Measurements from ENCODE around the gene HSF5. TPM values are rescaled to one million over a fixed set of nuclear protein-coding genes. Genes with fewer than 3 reads are reported as not detected.

Gene HSF5
- total RNA-seq, 1 experiment from 2014 or later, result not detected

GRCh38 chr17:58375811-58376210 lies 112.4 kb downstream of the HSF5 start:
- no peak for TF ChIP-seq CTCF (IDR thresholded peaks at IDR 0.05; ENCODE audit: unreplicated experiment)
- ChIA-PET CTCF (no interaction called here), POLR2A (interaction anchor here (0.7 to 1.0 kb wide), 3 partner anchors 36 to 255 kb away, joined by 3 read pairs; no protein-coding TSS in a partner anchor)
- H3K4me3 Mint-ChIP-seq (ENCODE audit: unreplicated experiment), result no peak overlapping the region
- H3K9me3 Mint-ChIP-seq (ENCODE audit: unreplicated experiment), result no peaks in the 10 kb centered on the region
- no peaks in the 10 kb centered on the region for H3K4me1 Mint-ChIP-seq (ENCODE audit: insufficient read depth, unreplicated experiment)
- DNase-seq (ENCODE audit: unreplicated experiment), result no peak
- no TSS peak for BruUV-seq (replicated peaks)
- no peaks in the 10 kb centered on the region for H3K27me3 Mint-ChIP-seq (ENCODE audit: insufficient read depth, unreplicated experiment)
- intact Hi-C loops (cut with micrococcal nuclease), result no loop called here
- H3K36me3 Mint-ChIP-seq (ENCODE audit: insufficient read depth, unreplicated experiment), result no peaks in the 10 kb centered on the region
- no peak overlapping the region for H3K27ac Mint-ChIP-seq (ENCODE audit: low read depth, unreplicated experiment)

- TF ChIP-seq CTCF (IDR thresholded peaks at IDR 0.05; ENCODE audit: unreplicated experiment), result no peak
- Mint-ChIP-seq H3K4me3 (ENCODE audit: unreplicated experiment) (no peak overlapping the region), H3K9me3 (ENCODE audit: unreplicated experiment) (no peaks in the 10 kb centered on the region), H3K27me3 (ENCODE audit: insufficient read depth, unreplicated experiment) (no peaks in the 10 kb centered on the region), H3K36me3 (ENCODE audit: insufficient read depth, unreplicated experiment) (no peaks in the 10 kb centered on the region), H3K27ac (ENCODE audit: low read depth, unreplicated experiment) (no peak overlapping the region), H3K4me1 (ENCODE audit: insufficient read depth, unreplicated experiment) (no peaks in the 10 kb centered on the region)
- CTCF ChIA-PET, result interaction anchor here (0.6 to 1.3 kb wide), 2 partner anchors 22 to 659 kb away, joined by 4 to 6 read pairs; no protein-coding TSS in a partner anchor
- POLR2A ChIA-PET, result interaction anchor here (1.0 kb wide), 1 partner anchor 13 kb away, joined by 3 read pairs; no protein-coding TSS in a partner anchor
- DNase-seq (ENCODE audit: unreplicated experiment), result no peak
- intact Hi-C loops (cut with micrococcal nuclease), result no loop called here
- no TSS peak for BruUV-seq (replicated peaks)
Observed at GRCh38 chr17:58375256-58375655, 113.0 kb downstream of the HSF5 start.

- no peak for DNase-seq (ENCODE audit: unreplicated experiment)
- CTCF ChIA-PET, result interaction anchor here (0.6 kb wide), 1 partner anchor 516 kb away, joined by 3 read pairs; no protein-coding TSS in a partner anchor
- no peak overlapping the region for H3K4me3 Mint-ChIP-seq (ENCODE audit: unreplicated experiment)
- no peaks in the 10 kb centered on the region for H3K9me3 Mint-ChIP-seq (ENCODE audit: unreplicated experiment)
- no TSS peak for BruUV-seq (replicated peaks)
- H3K27ac Mint-ChIP-seq (ENCODE audit: low read depth, unreplicated experiment), result no peak overlapping the region
- POLR2A ChIA-PET, result no interaction called here
- H3K36me3 Mint-ChIP-seq (ENCODE audit: insufficient read depth, unreplicated experiment), result no peaks in the 10 kb centered on the region
- H3K27me3 Mint-ChIP-seq (ENCODE audit: insufficient read depth, unreplicated experiment), result no peaks in the 10 kb centered on the region
- peaks cover 5% of the 10 kb centered on the region for H3K4me1 Mint-ChIP-seq (ENCODE audit: insufficient read depth, unreplicated experiment)
- no peak for TF ChIP-seq CTCF (IDR thresholded peaks at IDR 0.05; ENCODE audit: unreplicated experiment)
- intact Hi-C loops (cut with micrococcal nuclease), result no loop called here
Observed at GRCh38 chr17:58373923-58374322, 114.3 kb downstream of the HSF5 start.

GRCh38 chr17:58373003-58373402 lies 115.2 kb downstream of the HSF5 start:
- Mint-ChIP-seq H3K4me1 (ENCODE audit: insufficient read depth, unreplicated experiment) (peaks cover 5% of the 10 kb centered on the region), H3K9me3 (ENCODE audit: unreplicated experiment) (no peaks in the 10 kb centered on the region), H3K27me3 (ENCODE audit: insufficient read depth, unreplicated experiment) (no peaks in the 10 kb centered on the region), H3K4me3 (ENCODE audit: unreplicated experiment) (no peak overlapping the region), H3K36me3 (ENCODE audit: insufficient read depth, unreplicated experiment) (no peaks in the 10 kb centered on the region), H3K27ac (ENCODE audit: low read depth, unreplicated experiment) (no peak overlapping the region)
- no TSS peak for BruUV-seq (replicated peaks)
- TF ChIP-seq CTCF (IDR thresholded peaks at IDR 0.05; ENCODE audit: unreplicated experiment), result no peak
- ChIA-PET CTCF (interaction anchor here (0.6 to 1.8 kb wide), 2 partner anchors 9 to 15 kb away, joined by 3 to 4 read pairs; no protein-coding TSS in a partner anchor), POLR2A (interaction anchor here (1.3 kb wide), 1 partner anchor 10 kb away, joined by 4 read pairs; no protein-coding TSS in a partner anchor)
- intact Hi-C loops (cut with micrococcal nuclease), result no loop called here
- no peak for DNase-seq (ENCODE audit: unreplicated experiment)

All from MCF 10A (cell line).